Mammary microvascular endothelial cell (primary cell): ENCODE results near the gene PLCD4. TPM values are rescaled to one million over a fixed set of nuclear protein-coding genes. Genes with fewer than 3 reads are reported as not detected.

Source experiments
- total RNA-seq: library from RNA; depleted of rRNA; stranded (reverse); fragments of >200 nt; gene quantifications from 2 replicates; pipeline ENCODE4 v1.2.3, GENCODE V29; 2015

The PLCD4 gene
- total RNA-seq, result 0.60 and 1.2 TPM in 2 replicates

DNA sequence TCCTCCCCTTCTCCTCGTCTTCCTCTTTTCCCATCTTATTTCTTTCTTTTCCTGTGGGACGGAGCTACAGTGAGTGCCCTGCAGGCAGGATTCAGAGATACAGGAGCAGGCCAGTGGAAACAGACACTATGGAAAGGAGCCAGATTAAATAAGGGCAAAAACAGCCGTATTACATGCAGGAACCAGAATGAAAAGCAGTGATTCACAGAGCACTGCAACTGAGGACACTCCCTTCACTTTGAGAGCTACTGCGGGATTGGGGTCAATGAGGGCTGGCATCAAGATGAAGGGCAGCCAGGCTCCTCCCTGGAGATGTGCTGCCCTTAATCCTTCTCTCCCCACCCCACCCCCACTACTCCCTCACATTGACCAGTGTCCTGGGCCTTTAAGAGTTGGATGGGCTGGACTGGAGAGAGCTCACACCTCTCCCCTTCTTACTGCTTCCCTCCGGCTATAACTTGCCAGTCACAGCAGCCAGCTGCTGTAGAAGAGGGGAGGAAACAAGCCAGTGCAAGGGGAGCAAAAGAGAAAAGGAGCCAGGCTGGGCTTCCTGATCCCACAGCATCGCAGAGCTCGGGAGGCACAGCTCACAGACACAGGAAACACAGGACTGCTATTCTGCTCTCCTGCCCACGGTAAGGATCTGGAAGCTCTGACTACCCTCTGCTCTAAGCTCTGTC, at the start of gene PLCD4:
Gene PLCD4 (plus strand): TSS at position 464 of the 680 bp plus-strand sequence. CDS start 7,841 bp downstream, outside the sequence.

DNA sequence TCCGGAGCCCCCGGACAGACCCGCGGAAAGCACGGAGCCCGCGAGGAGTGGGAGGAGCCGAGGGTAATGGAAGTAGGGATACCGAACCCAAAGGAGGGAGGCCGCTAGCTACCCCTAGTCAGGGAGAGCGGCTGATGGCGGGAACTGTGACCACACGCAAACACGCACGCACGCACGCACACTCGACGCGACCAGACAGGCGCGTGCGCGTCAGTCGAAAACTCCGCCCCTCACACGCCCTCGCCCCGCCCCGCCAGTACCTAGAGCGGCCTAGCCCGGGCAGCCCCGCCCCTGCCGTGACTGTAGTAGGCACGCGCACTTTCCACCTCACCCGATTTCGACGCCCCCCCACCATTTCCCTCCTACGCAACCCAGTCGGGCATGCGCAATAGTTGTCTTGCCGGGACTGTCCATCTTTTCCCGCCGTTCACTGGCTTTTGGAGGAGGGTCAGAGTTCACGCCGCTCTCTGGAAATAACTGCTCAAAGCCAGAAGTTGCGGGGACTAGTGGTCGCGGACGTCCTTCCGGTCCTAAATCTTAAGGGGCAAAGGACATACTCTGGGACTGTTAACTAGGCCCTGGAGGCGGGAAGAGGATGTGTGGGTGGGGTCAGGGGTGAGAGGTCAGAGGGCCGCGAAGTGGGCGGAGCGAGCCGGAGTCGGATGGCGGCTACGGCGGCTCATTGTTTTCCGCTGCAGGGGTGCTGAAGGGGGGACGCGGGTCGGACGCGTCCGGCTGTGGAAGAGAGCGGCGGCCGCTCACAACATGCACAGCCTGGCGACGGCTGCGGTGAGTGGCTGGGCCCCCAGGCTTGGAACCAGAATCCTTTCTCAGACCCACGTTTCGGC, 39.3 kb upstream of the PLCD4 start, which contains the start of the genes CNOT9 and USP37:
Gene CNOT9 (plus strand): TSS at position 650 of the 848 bp plus-strand sequence. CDS start 116 bp downstream, at position 766.
Gene USP37 (minus strand): TSS at position 162 of the 848 bp plus-strand sequence. CDS start 9,698 bp downstream, outside the sequence.

DNA sequence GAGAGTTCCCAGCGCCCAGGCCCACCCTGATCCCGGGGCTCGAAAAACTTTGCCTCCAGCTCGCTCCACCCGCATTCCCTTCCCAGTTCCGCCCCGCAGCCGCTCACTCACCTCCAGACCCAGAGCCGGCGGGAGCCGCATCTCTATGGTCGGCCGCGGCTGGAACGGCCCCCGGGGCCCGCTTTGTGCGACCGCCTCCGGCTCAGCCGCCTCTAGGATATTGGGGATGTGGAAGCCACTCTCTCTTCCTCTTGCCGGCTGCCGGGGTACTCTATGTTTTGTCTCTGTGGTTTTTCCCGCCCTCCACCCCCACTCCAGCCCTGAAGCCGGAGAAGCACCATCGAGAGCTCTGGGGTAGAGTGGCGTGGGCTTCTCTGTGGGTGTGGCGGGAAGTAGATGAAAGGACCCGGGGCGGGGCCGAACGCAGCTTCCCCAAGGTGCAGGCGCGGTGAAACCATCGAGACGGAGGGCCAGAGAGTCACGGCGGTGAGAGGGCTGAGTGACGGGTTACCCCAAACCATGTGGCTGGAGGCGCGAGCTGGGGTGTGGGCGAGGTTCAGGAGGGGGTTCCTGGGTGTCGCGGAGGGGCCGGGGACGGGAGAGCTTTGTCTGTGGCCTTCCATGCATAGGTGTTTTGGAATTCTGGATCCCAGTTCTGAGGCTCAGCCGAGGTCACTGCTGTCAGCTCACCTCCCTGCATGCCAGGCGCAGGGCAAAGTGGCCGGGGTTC, 51.7 kb downstream of the PLCD4 start, which contains the start of the genes BCS1L and ZNF142:
Gene BCS1L (plus strand): TSS at position 426 of the 730 bp plus-strand sequence. CDS start 1,305 bp downstream, outside the sequence.
Gene ZNF142 (minus strand): TSS at position 366 of the 730 bp plus-strand sequence. CDS start 3,194 bp downstream, outside the sequence.

DNA sequence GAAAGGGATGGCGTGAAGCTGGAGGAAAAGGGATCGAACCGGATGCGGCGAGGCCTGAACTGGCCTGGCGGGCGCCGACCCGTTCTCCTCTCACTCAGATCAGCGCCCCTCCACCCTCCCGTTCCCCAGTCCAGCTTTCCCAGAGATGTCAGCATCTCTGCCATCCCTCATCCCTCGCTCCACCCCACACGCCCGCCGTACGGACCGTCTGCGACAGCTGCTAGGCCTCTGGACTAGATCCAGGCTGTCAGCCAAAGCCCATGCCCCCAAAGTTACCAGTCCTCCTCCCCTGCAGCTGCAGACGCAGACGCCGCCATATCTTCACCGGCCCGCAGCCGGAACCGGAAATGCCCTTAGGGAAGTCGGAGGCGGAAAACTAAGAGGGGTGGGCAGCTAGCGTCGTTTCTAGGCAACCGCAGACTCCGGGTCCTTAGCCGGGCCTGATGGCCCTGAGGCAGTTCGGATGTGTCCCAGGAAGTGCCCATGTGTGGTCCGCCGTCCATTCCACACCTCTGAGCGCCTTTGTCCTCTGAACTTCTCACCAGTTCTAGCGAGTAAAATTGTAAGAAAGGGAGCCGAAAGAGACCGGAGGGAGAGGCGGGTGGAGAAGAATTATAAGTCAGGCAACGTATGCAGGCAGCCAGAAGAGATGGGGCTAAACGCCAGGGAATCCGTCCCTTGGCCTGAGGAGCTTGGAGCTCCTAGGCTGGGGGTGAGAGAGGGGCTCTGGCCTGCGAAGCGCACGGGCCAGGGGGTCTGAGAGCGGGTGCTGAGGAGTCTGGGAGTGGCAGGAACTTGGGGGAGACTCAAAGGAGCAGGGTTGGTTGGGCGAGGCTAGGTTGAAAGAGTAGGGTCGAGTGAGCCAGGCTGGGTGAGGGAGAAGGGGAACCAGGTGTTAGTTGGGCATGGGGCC, 64.2 kb downstream of the PLCD4 start, which contains the start of the genes RNF25 and STK36:
Gene RNF25 (minus strand): TSS at position 349 of the 913 bp plus-strand sequence. CDS start 32 bp downstream, at position 317.
Gene STK36 (plus strand): TSS at position 433 of the 913 bp plus-strand sequence. CDS start 744 bp downstream, outside the sequence.

Other genes with a start within 250 kb of the PLCD4 start
- gene SLC11A1, start 225.6 kb upstream of the PLCD4 start, total RNA-seq, result under 0.01 and 0.05 TPM in 2 replicates
- 58.6 and 66.5 TPM in 2 replicates for gene CTDSP1, start 208.0 kb upstream of the PLCD4 start, total RNA-seq
- not detected in 2 replicates for gene VIL1, start 188.8 kb upstream of the PLCD4 start, total RNA-seq
- gene USP37, start 39.5 kb upstream of the PLCD4 start, total RNA-seq, result 5.8 and 6.5 TPM in 2 replicates
- gene CNOT9, start 39.1 kb upstream of the PLCD4 start, total RNA-seq, result 70.3 and 86.3 TPM in 2 replicates
- gene ZNF142, start 51.7 kb downstream of the PLCD4 start, total RNA-seq, result 15.1 and 15.2 TPM in 2 replicates
- 36.9 and 42.3 TPM in 2 replicates for gene BCS1L, start 51.8 kb downstream of the PLCD4 start, total RNA-seq
- gene RNF25, start 64.1 kb downstream of the PLCD4 start, total RNA-seq, result 19.9 and 26.9 TPM in 2 replicates
- gene STK36, start 64.2 kb downstream of the PLCD4 start, total RNA-seq, result 8.3 and 10.8 TPM in 2 replicates
- 13.9 and 17.5 TPM in 2 replicates for gene TTLL4, start 102.9 kb downstream of the PLCD4 start, total RNA-seq
- gene CYP27A1, start 174.2 kb downstream of the PLCD4 start, total RNA-seq, result 6.4 and 7.4 TPM in 2 replicates
- not detected in 2 replicates for gene PRKAG3, start 223.9 kb downstream of the PLCD4 start, total RNA-seq